Panc1 (cell line): ENCODE results near the gene KANK4. TPM values are rescaled to one million over a fixed set of nuclear protein-coding genes. Genes with fewer than 3 reads are reported as not detected.

ENCODE experiments used
- ATAC-seq: fragments of 200-7000 bp; cut with Tn5 transposase; 2 replicates; pipeline ENCODE4 v1.9.1; 2020; ENCODE audit warnings: mild to moderate bottlenecking, moderate library complexity
- BruUV-seq: library from RNA; stranded (reverse); fragments of 400-500 nt; replicated peaks from 2 replicates; lab custom pipeline; 2021; lab: Mats Ljungman, UMichigan
- CTCF ChIA-PET: fragments of 300-600 bp; sonication (Branson Sonifier 250); formaldehyde crosslinking; loops from one replicate; lab custom pipeline; 2022; ENCODE audit warnings: antibody characterized with exemption; lab: Charles Lee
- POLR2A ChIA-PET: fragments of 300-600 bp; sonication (Branson Sonifier 250); formaldehyde crosslinking; loops from one replicate; lab custom pipeline; 2022; ENCODE audit warnings: antibody characterized with exemption; lab: Charles Lee
- DNase-seq: peaks from one replicate; pipeline ENCODE4 v3.0.0-alpha.2; 2010; ENCODE audit warnings: low read depth, low spot score
- H3K27ac ChIP-seq: 2 replicates; pipeline ENCODE4 v1.5.1; 2011; ENCODE audit warnings: mild to moderate bottlenecking, low read length, inconsistent platforms
- H3K27me3 ChIP-seq: fragments of 200-500 bp; sonication (Bioruptor generic); 2 replicates; pipeline ENCODE4 v1.6.0; 2014; ENCODE audit warnings: low read length, inconsistent platforms; ENCODE audit not compliant: control insufficient read depth, insufficient read depth
- H3K36me3 ChIP-seq: fragments of 200-500 bp; sonication (Bioruptor generic); 2 replicates; pipeline ENCODE4 v1.5.1; 2014; ENCODE audit warnings: inconsistent platforms, mild to moderate bottlenecking, low read length, moderate library complexity; ENCODE audit not compliant: control insufficient read depth, insufficient read depth
- H3K4me1 ChIP-seq: 2 replicates; pipeline ENCODE4 v1.5.1; 2011; ENCODE audit warnings: inconsistent platforms, mild to moderate bottlenecking, low read length, moderate library complexity; ENCODE audit not compliant: control insufficient read depth, insufficient read depth
- H3K4me3 ChIP-seq, 2 experiments: 2 replicates each; pipeline ENCODE4 v1.5.1; 2011 to 2012; ENCODE audit warnings: low read depth in 2 of 2, low read length in 2 of 2, mild to moderate bottlenecking in 2 of 2, inconsistent platforms in 1 of 2, moderate library complexity in 1 of 2
- H3K9me3 ChIP-seq: fragments of 200-500 bp; sonication (Bioruptor generic); 2 replicates; pipeline ENCODE4 v1.5.1; 2014; ENCODE audit warnings: low read depth, mild to moderate bottlenecking, inconsistent platforms, low read length, moderate library complexity; ENCODE audit not compliant: control insufficient read depth, insufficient read depth
- CTCF ChIP-seq: fragments of 450-650 bp; IDR thresholded peaks from 2 replicates; pipeline ENCODE4 v1.5.1; 2017; ENCODE audit warnings: mild to moderate bottlenecking
- POLR2AphosphoS5 ChIP-seq: IDR thresholded peaks from 2 replicates; pipeline ENCODE4 v1.6.1; 2012; ENCODE audit warnings: mild to moderate bottlenecking, low read depth, low read length, moderate library complexity
- REST ChIP-seq, 2 experiments: IDR thresholded peaks; 2 replicates each; pipeline ENCODE4 v1.6.1; 2011 to 2012; ENCODE audit warnings: low read depth in 2 of 2, control low read depth in 1 of 2, low read length in 1 of 2, mild to moderate bottlenecking in 1 of 2, moderate library complexity in 1 of 2; ENCODE audit not compliant: insufficient read depth in 1 of 2
- SIN3A ChIP-seq: IDR thresholded peaks from 2 replicates; pipeline ENCODE4 v1.6.1; 2012; ENCODE audit warnings: low read depth, mild to moderate bottlenecking, low read length, moderate library complexity, borderline replicate concordance; ENCODE audit not compliant: insufficient read depth
- TCF7L2 ChIP-seq: IDR thresholded peaks from 2 replicates; pipeline ENCODE4 v1.6.1; 2011; ENCODE audit warnings: mild to moderate bottlenecking, low read depth, low read length, inconsistent platforms
- in situ Hi-C: cut with HindIII; loops from 2 replicates; pipeline ENCODE4 v1.10.0; 2016; ENCODE audit warnings: low sequenced_read_pairs, low pct_unique_long_range_greater_than_20kb
- intact Hi-C: fragments of 100-400 bp; cut with micrococcal nuclease; formaldehyde crosslinking; loops from one replicate; pipeline ENCODE4 v1.10.0; 2022; ENCODE audit not compliant: unreplicated experiment
- total RNA-seq: library from RNA; stranded (reverse); gene quantifications from one replicate; pipeline ENCODE4 v1.2.1, GENCODE V29; 2021; ENCODE audit not compliant: unreplicated experiment

Gene KANK4
- total RNA-seq, 1 experiment from 2014 or later: 0.18 TPM

GRCh38 chr1:62341089-62341488 lies 21.9 kb upstream of the KANK4 start:
- H3K9me3 ChIP-seq: no peaks in the 10 kb centered on the region
- DNase-seq (no peak), ATAC-seq (no peak)
- H3K4me3 ChIP-seq: no peak overlapping the region
- POLR2A ChIA-PET: no interaction called here
- H3K27ac ChIP-seq: no peak overlapping the region
- CTCF ChIA-PET: no interaction called here
- TF ChIP-seq CTCF (no peak), REST (IDR thresholded peaks at IDR 0.05; ENCODE audit: insufficient read depth in 1 of 2, low read depth in 2 of 2, low read length in 1 of 2) (no peak), POLR2AphosphoS5 (no peak), SIN3A (no peak), TCF7L2 (no peak)
- intact Hi-C loops (no loop called here), in situ Hi-C loops (no loop called here)
- H3K4me1 ChIP-seq: no peaks in the 10 kb centered on the region
- BruUV-seq: no TSS peak
- no peaks in the 10 kb centered on the region for H3K27me3 ChIP-seq
- H3K36me3 ChIP-seq: no peaks in the 10 kb centered on the region

GRCh38 chr1:62337706-62338631 lies 18.7 kb upstream of the KANK4 start:
- DNase-seq (no peak), ATAC-seq (no peak)
- intact Hi-C loops: no loop called here
- H3K4me3 ChIP-seq: no peak overlapping the region
- in situ Hi-C loops: no loop called here
- no peaks in the 10 kb centered on the region for H3K4me1 ChIP-seq
- no peaks in the 10 kb centered on the region for H3K36me3 ChIP-seq
- H3K27me3 ChIP-seq: no peaks in the 10 kb centered on the region
- TF ChIP-seq CTCF (no peak), SIN3A (no peak), REST (IDR thresholded peaks at IDR 0.05; ENCODE audit: insufficient read depth in 1 of 2, low read depth in 2 of 2, low read length in 1 of 2) (no peak), TCF7L2 (no peak), POLR2AphosphoS5 (no peak)
- BruUV-seq: no TSS peak
- ChIA-PET POLR2A (interaction anchor here (0.6 kb wide), 1 partner anchor 33 kb away, joined by 3 read pairs; no protein-coding TSS in a partner anchor), CTCF (interaction anchor here (0.6 kb wide), 1 partner anchor 611 kb away, joined by 3 read pairs; no protein-coding TSS in a partner anchor)
- no peak overlapping the region for H3K27ac ChIP-seq
- no peaks in the 10 kb centered on the region for H3K9me3 ChIP-seq
